Mesodermal cell (in vitro differentiated cells): ENCODE measurements around the gene PLXNA3.

Experiments
- H3K27ac ChIP-seq: 2 replicates; pipeline ENCODE4 v1.7.0; 2013; ENCODE audit warnings: mild to moderate bottlenecking, low read depth, low read length, moderate library complexity; ENCODE audit not compliant: severe bottlenecking
- H3K36me3 ChIP-seq: 2 replicates; pipeline ENCODE4 v1.7.1; 2013; ENCODE audit warnings: mild to moderate bottlenecking, low read length, moderate library complexity; ENCODE audit not compliant: control insufficient read depth, insufficient read depth
- H3K4me1 ChIP-seq: one replicate; pipeline ENCODE4 v1.7.1; 2013; ENCODE audit warnings: mild to moderate bottlenecking, low read length; ENCODE audit not compliant: insufficient read depth, control insufficient read depth, poor library complexity, severe bottlenecking
- H3K4me3 ChIP-seq: 2 replicates; pipeline ENCODE4 v1.7.0; 2013; ENCODE audit warnings: low read length, control low read depth, mild to moderate bottlenecking; ENCODE audit not compliant: insufficient read depth, poor library complexity, severe bottlenecking; ENCODE audit errors: extremely low read depth
- H3K9me3 ChIP-seq: 2 replicates; pipeline ENCODE4 v1.7.1; 2013; ENCODE audit warnings: mild to moderate bottlenecking, low read length, moderate library complexity; ENCODE audit not compliant: control insufficient read depth
- WGBS, 2 experiments: methylation state at CpG; one replicate each; pipeline ENCODE4 v1.1.5; 2013; ENCODE audit warnings: missing lambda C conversion rate in 2 of 2; ENCODE audit not compliant: insufficient coverage in 2 of 2; 5-methylcytosine and 5-hydroxymethylcytosine counted together

PLXNA3 gene

GRCh38 chrX:154435171-154435733 lies 22.8 kb upstream of the PLXNA3 start:
- no peak overlapping the region for H3K27ac ChIP-seq
- no peak overlapping the region for H3K4me3 ChIP-seq
- peaks cover 49% of the 10 kb centered on the region for H3K36me3 ChIP-seq
- 92 to 94% methylated on average over 6 to 8 of the region's 19 CpGs for WGBS, 2 experiments
- H3K9me3 ChIP-seq, result no peaks in the 10 kb centered on the region
- peaks cover 16% of the 10 kb centered on the region for H3K4me1 ChIP-seq

GRCh38 chrX:154436374-154436982 lies 21.6 kb upstream of the PLXNA3 start:
- peaks cover 7% of the 10 kb centered on the region for H3K4me1 ChIP-seq
- peaks cover 55% of the 10 kb centered on the region for H3K36me3 ChIP-seq
- no peaks in the 10 kb centered on the region for H3K9me3 ChIP-seq
- 17% methylated on average over 5 of the region's 78 CpGs; no CpG with 5 or more reads in 1 of the 2 experiments for WGBS, 2 experiments
- peak overlapping the region; percentile 57 for H3K27ac ChIP-seq
- peak overlapping the region; percentile 50 for H3K4me3 ChIP-seq

- peak within 1 kb of the TSS; percentile 50 for H3K4me3 ChIP-seq
- peak within 1 kb of the TSS; percentile 57 for H3K27ac ChIP-seq
- H3K4me1 ChIP-seq, result peaks cover 7% of the 10 kb centered on the region
- H3K36me3 ChIP-seq, result peaks cover 57% of the 10 kb centered on the region
- no peaks in the 10 kb centered on the region for H3K9me3 ChIP-seq
- WGBS, 2 experiments, result 0% methylated on average over 16 to 20 of the region's 93 CpGs
These were observed 20.9 kb upstream of the PLXNA3 start, which contains the start of gene GDI1 for GRCh38 chrX:154436983-154437752. GDI1 (plus strand) TSS chrX:154437154; CDS start chrX:154437255, 101 bp downstream.

- 64 to 88% methylated on average over 10 to 13 of the region's 28 CpGs for WGBS, 2 experiments
- H3K9me3 ChIP-seq, result no peaks in the 10 kb centered on the region
- no peak overlapping the region for H3K27ac ChIP-seq
- peaks cover 54% of the 10 kb centered on the region for H3K36me3 ChIP-seq
- H3K4me3 ChIP-seq, result peak overlapping the region; percentile 50
- peaks cover 7% of the 10 kb centered on the region for H3K4me1 ChIP-seq
These were observed 19.8 kb upstream of the PLXNA3 start for GRCh38 chrX:154437971-154438893.

GRCh38 chrX:154439841-154440240 lies 18.2 kb upstream of the PLXNA3 start:
- 97% methylated on average over 6 of the region's 18 CpGs; no CpG with 5 or more reads in 1 of the 2 experiments for WGBS, 2 experiments
- Histone ChIP-seq H3K9me3 (no peaks in the 10 kb centered on the region), H3K27ac (no peak overlapping the region), H3K4me3 (no peak overlapping the region), H3K36me3 (peaks cover 43% of the 10 kb centered on the region), H3K4me1 (peaks cover 7% of the 10 kb centered on the region)

GRCh38 chrX:154440623-154441357 lies 17.3 kb upstream of the PLXNA3 start:
- Histone ChIP-seq H3K36me3 (peaks cover 44% of the 10 kb centered on the region), H3K4me1 (peaks cover 7% of the 10 kb centered on the region), H3K9me3 (no peaks in the 10 kb centered on the region), H3K4me3 (no peak overlapping the region), H3K27ac (no peak overlapping the region)
- WGBS, 2 experiments, result 95 to 96% methylated on average over 4 to 8 of the region's 17 CpGs

- Histone ChIP-seq H3K4me1 (peaks cover 7% of the 10 kb centered on the region), H3K36me3 (peaks cover 48% of the 10 kb centered on the region), H3K27ac (no peak overlapping the region), H3K9me3 (no peaks in the 10 kb centered on the region), H3K4me3 (no peak overlapping the region)
- 93 to 100% methylated on average over 5 of the region's 11 CpGs for WGBS, 2 experiments
These were observed 16.5 kb upstream of the PLXNA3 start for GRCh38 chrX:154441564-154441963.

GRCh38 chrX:154441984-154442707 lies 15.9 kb upstream of the PLXNA3 start:
- Histone ChIP-seq H3K36me3 (peaks cover 51% of the 10 kb centered on the region), H3K27ac (no peak overlapping the region), H3K4me1 (peaks cover 7% of the 10 kb centered on the region), H3K9me3 (no peaks in the 10 kb centered on the region), H3K4me3 (no peak overlapping the region)
- WGBS, 2 experiments, result 98 to 100% methylated on average over 9 to 19 of the region's 21 CpGs

GRCh38 chrX:154443479-154443910 lies 14.6 kb upstream of the PLXNA3 start:
- peaks cover 54% of the 10 kb centered on the region for H3K36me3 ChIP-seq
- H3K9me3 ChIP-seq, result no peaks in the 10 kb centered on the region
- peak overlapping the region; percentile 67 for H3K27ac ChIP-seq
- peaks cover 5% of the 10 kb centered on the region for H3K4me1 ChIP-seq
- WGBS, 2 experiments, result 14% methylated on average over 6 of the region's 10 CpGs; no CpG with 5 or more reads in 1 of the 2 experiments
- peak overlapping the region; percentile 22 for H3K4me3 ChIP-seq
